Fibroblast of skin of right quadriceps (primary cell): ENCODE measurements around the gene ZCRB1.

ENCODE experiments used
- DNase-seq: peaks from one replicate; pipeline ENCODE4 v3.0.0-alpha.2; 2013

Gene ZCRB1

DNA sequence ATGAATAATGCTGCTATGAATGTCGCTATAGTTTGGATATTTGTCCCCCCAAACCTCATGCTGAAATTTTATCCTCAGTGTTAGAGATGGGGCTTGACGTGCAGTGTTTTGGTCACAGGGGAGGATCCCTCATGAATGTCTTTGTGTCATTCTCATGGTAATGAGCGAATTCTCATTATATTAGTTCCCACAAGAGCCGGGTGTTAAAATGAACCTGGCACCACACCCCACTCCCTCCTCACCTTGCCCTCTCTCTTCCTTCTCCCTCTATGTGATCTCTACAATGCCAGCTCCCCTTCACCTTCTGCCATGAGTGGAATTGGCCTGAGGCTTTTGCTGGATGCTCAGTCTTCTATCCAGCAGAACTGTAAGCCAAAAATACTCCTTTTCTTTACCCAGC is 50.4 kb downstream of the ZCRB1 start:
- no peak for DNase-seq

DNA sequence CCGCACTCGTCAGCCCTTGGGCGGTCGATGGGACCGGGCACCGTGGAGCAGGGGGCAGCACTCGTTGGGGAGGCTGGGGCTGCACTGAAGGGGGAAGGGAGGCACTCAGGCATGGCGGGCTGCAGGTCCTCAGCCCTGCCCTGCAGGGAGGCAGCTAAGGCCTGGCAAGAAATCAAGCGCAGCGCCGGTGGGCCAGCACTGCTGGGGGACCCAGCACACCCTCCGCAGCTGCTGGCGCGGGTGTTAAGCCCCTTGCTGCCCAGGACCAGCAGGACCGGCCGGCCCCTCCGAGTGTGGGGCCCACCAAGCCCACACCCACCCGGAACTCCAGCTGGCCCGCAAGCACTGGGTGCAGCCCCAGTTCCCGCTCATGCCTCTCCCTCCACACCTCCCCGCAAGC is 52.2 kb downstream of the ZCRB1 start:
- DNase-seq: no peak

- DNase-seq: no peak
Observed at GRCh38 chr12:42270596-42270995, 55.3 kb downstream of the ZCRB1 start.

DNA sequence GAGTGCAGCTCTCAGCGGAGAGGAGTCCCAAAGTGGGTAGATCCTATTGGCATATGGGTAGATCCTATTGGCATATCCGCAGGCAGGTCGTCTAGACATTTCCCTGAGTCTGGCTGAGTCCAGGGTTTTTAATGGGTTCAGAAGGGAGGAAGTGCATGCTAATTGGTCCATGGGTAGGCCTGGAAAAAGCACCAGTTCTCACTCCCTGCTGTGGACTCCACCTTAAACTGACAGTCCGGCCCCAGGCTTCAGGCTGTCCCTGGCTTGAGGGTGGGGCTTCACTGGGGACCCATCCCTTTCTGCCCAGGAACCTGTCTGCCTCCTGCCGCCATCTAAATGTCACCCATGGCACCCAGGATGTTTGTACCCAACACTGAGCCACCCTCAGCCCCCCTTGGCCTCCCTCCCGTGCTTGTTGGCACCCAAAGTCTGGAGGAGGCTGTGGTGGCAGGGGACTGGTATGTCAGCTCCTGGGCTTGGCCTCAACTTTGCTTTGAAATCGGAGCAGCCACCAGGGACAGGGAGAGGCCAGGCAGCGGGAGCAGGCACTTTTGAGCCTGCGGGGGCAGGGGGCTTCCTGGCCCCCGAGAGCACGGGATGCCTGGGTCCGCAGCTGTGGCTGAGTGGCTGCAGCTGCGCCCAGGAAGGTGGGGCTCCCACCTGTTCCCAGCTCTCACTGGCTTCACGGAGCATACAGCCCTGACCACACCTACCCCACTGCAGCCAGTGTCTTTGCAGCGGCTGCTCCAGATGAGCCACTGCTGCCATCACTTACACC is 58.3 kb downstream of the ZCRB1 start:
- DNase-seq: no peak

DNA sequence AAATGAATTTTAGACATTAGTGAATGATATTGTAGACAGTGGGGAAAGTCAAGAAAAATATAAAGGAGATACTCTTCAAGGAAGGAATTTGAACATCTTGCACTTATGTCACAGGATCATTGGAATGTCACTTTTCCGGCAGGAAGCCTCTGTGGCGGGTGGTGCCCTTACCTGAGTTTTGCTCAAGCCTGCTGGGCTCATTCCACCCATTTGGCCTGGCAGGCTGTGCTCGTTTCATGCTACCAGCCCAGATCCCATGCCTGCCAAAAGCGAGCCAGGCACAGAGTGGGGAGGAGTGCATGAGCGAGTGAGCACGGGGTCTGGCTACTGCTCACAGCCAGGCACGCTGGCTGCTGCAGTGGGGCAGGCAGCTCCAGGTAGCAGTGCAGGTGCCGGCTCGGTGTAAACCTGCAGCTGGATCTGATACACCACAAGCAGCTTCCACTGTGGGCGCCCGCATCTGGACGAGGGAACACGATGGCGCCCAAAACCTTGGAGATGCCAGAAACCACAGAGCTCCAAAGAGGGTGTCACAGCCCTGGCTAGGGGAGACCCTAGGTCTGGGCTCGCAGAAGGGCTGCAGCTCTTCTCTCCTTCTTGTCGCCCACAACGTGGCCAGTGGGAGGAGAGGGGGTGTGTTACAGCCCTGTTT is 59.2 kb downstream of the ZCRB1 start:
- DNase-seq: no peak

DNA sequence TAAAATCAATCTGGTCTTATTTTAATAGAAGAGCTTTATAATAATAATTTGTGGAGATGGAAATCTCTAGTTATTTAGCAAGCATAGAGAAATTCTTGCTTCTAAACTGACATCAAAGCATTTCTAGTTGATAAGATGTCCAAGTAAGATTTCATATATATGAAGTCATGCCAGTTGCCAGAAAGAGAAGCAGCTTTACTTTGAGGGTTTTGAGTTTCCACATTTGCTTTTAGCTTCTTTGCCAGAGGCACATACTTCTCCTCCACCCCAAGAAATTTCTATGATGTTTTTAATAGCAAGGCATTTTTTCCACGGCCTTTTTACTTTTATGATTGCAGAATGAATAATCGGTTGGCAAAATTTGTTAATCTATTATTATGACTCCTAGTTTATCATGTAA is 63.6 kb downstream of the ZCRB1 start:
- DNase-seq: no peak
